DND-41 (cell line): ENCODE results near the gene AMOT.

Source experiments
- EZH2 ChIP-seq: IDR thresholded peaks from 3 replicates; pipeline ENCODE4 v1.6.1; 2012; ENCODE audit warnings: borderline replicate concordance, low read depth, mild to moderate bottlenecking, moderate library complexity, low read length, inconsistent platforms; ENCODE audit not compliant: severe bottlenecking
- TF ChIP-seq, protein P1 (sequence below): IDR thresholded peaks from 2 replicates; pipeline ENCODE4 v1.5.1; 2012; ENCODE audit warnings: borderline replicate concordance, low read length, moderate library complexity, mild to moderate bottlenecking; ENCODE audit not compliant: poor library complexity, severe bottlenecking; ENCODE audit errors: extremely low read depth

DNA sequence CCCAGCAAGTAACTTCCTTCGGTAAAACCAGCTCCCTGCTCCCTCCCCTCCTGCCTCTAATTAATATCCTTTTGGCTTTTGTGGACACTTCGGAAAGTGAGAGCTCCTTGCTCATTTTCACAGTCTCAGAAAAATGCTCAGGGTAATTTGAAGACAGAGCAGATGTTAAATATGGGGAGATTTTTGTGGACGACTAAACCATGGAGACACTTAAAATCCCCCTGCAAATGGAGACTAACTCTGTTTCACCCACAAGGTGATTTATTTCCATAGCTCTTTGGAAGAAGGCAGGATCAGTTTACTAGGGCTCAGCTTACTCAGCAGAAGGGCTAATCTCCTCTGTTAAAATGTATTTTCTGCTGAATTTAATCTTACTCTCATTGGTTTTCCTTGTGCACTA is 12.2 kb upstream of the AMOT start:
- TF ChIP-seq, protein P1, sequence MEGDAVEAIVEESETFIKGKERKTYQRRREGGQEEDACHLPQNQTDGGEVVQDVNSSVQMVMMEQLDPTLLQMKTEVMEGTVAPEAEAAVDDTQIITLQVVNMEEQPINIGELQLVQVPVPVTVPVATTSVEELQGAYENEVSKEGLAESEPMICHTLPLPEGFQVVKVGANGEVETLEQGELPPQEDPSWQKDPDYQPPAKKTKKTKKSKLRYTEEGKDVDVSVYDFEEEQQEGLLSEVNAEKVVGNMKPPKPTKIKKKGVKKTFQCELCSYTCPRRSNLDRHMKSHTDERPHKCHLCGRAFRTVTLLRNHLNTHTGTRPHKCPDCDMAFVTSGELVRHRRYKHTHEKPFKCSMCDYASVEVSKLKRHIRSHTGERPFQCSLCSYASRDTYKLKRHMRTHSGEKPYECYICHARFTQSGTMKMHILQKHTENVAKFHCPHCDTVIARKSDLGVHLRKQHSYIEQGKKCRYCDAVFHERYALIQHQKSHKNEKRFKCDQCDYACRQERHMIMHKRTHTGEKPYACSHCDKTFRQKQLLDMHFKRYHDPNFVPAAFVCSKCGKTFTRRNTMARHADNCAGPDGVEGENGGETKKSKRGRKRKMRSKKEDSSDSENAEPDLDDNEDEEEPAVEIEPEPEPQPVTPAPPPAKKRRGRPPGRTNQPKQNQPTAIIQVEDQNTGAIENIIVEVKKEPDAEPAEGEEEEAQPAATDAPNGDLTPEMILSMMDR = no peak
- TF ChIP-seq EZH2 = no peak
